Gastroesophageal sphincter (tissue), 4 donors: ENCODE results near the gene PLXNB1. TPM values are rescaled to one million over a fixed set of nuclear protein-coding genes. Genes with fewer than 3 reads are reported as not detected.
A peak's percentile ranks its signal among the peaks of the same experiment; 100 is the strongest.
"Not testable (repeated sequence)": the region's sequence is repeated elsewhere in the genome, so short reads cannot be mapped to it uniquely, and the experiment has no call there.

Experiments
- ATAC-seq: fragments of 150-250 bp; one replicate; pipeline ENCODE4 v1.9.1; 2016; ENCODE audit warnings: mild to moderate bottlenecking, moderate library complexity
- H3K27ac ChIP-seq, 4 donors: fragments of 200-600 bp; sonication (generic) in 3 of 4; 1 replicate in 3 of 4; 2 replicates in 1 of 4; pipeline ENCODE4 v1.5.1; 2016 to 2019
- H3K27me3 ChIP-seq: fragments of 200-600 bp; sonication (generic); one replicate; pipeline ENCODE4 v1.5.1; 2019
- H3K36me3 ChIP-seq, 2 donors: fragments of 200-600 bp; sonication (generic); one replicate each; pipeline ENCODE4 v1.5.1; 2019; ENCODE audit warnings: control low read depth in 1 of 2
- H3K4me1 ChIP-seq, 3 donors: fragments of 200-600 bp; sonication (generic); 1 replicate in 2 of 3; 2 replicates in 1 of 3; pipeline ENCODE4 v1.5.1; 2016 to 2019; ENCODE audit warnings: control low read depth in 2 of 3
- H3K4me3 ChIP-seq, 2 donors: fragments of 200-600 bp; sonication (generic); one replicate each; pipeline ENCODE4 v1.5.1; 2019; ENCODE audit warnings: mild to moderate bottlenecking in 1 of 2, moderate library complexity in 1 of 2
- H3K9me3 ChIP-seq, 3 donors: fragments of 200-600 bp; sonication (generic); one replicate each; pipeline ENCODE4 v1.5.1; 2017 to 2019; ENCODE audit warnings: control low read depth in 2 of 3
- EP300 ChIP-seq: sonication (generic); formaldehyde crosslinking; IDR thresholded peaks from one replicate; pipeline ENCODE4 v1.6.1; 2017; ENCODE audit warnings: antibody characterized with exemption, mild to moderate bottlenecking
- POLR2A ChIP-seq, 2 donors: fragments of 450-650 bp; IDR thresholded peaks; one replicate each; pipeline ENCODE4 v1.6.1; 2017; ENCODE audit warnings: antibody characterized with exemption in 2 of 2, mild to moderate bottlenecking in 2 of 2, moderate library complexity in 1 of 2
- POLR2AphosphoS5 ChIP-seq: sonication (generic); formaldehyde crosslinking; IDR thresholded peaks from one replicate; pipeline ENCODE4 v1.6.1; 2017; ENCODE audit warnings: antibody characterized with exemption
- WGBS, 2 donors: methylation state at CpG; one replicate each; pipeline ENCODE4 v1.1.5; 2018; ENCODE audit warnings: low coverage in 1 of 2; 5-methylcytosine and 5-hydroxymethylcytosine counted together
- total RNA-seq, 4 donors: library from RNA; depleted of rRNA; stranded (reverse); fragments of >200 nt; gene quantifications; one replicate each; pipeline ENCODE4 v1.1.0, GENCODE V29; 2016
- TF ChIP-seq, protein P1 (sequence below), 4 experiments: fragments of 200-600 bp in 2 of 4; fragments of 450-650 bp in 2 of 4; sonication (generic) in 1 of 4; IDR thresholded peaks; one replicate each; pipeline ENCODE4 v1.5.1; 2017 to 2019; ENCODE audit warnings: antibody characterized with exemption in 4 of 4, mild to moderate bottlenecking in 2 of 4, moderate library complexity in 2 of 4

PLXNB1 gene
- total RNA-seq, 4 donors from 2014 or later, result 125 to 186 (median 147) TPM

DNA sequence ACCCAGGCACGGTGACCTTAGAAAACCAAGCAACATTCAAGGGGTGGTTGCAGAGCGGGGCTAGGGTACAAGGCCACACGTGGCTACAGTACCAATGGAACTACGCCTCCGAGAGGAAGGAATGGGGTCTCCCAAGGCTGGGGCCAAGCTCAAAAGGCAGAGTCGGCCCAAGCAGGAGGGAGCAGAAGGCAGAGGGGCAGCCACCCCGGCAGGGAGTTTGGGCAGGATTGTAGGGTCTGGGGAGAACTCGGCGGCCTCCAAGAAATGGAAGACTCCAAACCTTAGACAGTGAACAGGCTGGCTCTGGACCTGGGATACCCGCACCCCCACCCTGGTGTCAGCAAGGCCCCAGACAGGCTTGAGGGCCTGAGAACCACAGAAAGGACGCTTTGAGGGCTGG is 45.3 kb upstream of the PLXNB1 start:
- H3K4me3 ChIP-seq, result no peak overlapping the region
- WGBS, 2 donors, result 71 to 75% methylated on average over 7 to 10 of the region's 11 CpGs
- ATAC-seq, result no peak
- H3K9me3 ChIP-seq, result no peaks in the 10 kb centered on the region
- no peaks in the 10 kb centered on the region for H3K27me3 ChIP-seq
- peaks cover 0 to 34% (median 23%) of the 10 kb centered on the region in 3 donors for H3K4me1 ChIP-seq
- H3K36me3 ChIP-seq, result peaks cover 0 to 36% of the 10 kb centered on the region in 2 donors
- no peak overlapping the region for H3K27ac ChIP-seq
- no peak for TF ChIP-seq EP300
- TF ChIP-seq, protein P1, sequence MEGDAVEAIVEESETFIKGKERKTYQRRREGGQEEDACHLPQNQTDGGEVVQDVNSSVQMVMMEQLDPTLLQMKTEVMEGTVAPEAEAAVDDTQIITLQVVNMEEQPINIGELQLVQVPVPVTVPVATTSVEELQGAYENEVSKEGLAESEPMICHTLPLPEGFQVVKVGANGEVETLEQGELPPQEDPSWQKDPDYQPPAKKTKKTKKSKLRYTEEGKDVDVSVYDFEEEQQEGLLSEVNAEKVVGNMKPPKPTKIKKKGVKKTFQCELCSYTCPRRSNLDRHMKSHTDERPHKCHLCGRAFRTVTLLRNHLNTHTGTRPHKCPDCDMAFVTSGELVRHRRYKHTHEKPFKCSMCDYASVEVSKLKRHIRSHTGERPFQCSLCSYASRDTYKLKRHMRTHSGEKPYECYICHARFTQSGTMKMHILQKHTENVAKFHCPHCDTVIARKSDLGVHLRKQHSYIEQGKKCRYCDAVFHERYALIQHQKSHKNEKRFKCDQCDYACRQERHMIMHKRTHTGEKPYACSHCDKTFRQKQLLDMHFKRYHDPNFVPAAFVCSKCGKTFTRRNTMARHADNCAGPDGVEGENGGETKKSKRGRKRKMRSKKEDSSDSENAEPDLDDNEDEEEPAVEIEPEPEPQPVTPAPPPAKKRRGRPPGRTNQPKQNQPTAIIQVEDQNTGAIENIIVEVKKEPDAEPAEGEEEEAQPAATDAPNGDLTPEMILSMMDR (IDR thresholded peaks at IDR 0.05), result no peak
- no peak for TF ChIP-seq POLR2A (IDR thresholded peaks at IDR 0.05)
- TF ChIP-seq POLR2AphosphoS5, result no peak

DNA sequence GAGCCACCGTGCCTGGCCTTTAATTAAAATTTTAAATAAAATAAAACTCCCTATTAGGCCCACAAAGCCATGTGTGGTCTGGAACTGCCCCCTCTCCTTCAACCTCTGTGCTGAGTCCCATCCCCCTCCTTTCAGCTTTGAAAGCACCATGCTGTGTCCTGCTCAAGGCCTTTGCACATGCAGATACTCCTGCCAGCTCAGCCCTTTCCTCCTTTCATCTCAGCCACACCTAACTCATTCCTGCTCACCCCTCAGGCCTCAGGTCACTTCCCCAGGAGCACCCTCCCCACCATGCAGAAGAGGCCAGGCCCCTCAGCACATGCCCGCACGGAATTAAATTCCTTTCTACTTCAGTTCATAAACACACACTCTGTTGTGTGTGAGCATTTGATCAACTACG is 44.7 kb upstream of the PLXNB1 start:
- peaks cover 0 to 42% of the 10 kb centered on the region in 2 donors for H3K36me3 ChIP-seq
- no peaks in the 10 kb centered on the region for H3K9me3 ChIP-seq
- no peak for TF ChIP-seq POLR2A (IDR thresholded peaks at IDR 0.05)
- no peak for TF ChIP-seq POLR2AphosphoS5
- TF ChIP-seq EP300, result no peak
- TF ChIP-seq, protein P1 (IDR thresholded peaks at IDR 0.05), result no peak
- no peak overlapping the region for H3K27ac ChIP-seq
- 42 to 75% methylated on average over 3 to 4 of the region's 4 CpGs for WGBS, 2 donors
- no peak for ATAC-seq
- peaks cover 0 to 40% (median 29%) of the 10 kb centered on the region in 3 donors for H3K4me1 ChIP-seq
- no peaks in the 10 kb centered on the region for H3K27me3 ChIP-seq
- H3K4me3 ChIP-seq, result no peak overlapping the region

DNA sequence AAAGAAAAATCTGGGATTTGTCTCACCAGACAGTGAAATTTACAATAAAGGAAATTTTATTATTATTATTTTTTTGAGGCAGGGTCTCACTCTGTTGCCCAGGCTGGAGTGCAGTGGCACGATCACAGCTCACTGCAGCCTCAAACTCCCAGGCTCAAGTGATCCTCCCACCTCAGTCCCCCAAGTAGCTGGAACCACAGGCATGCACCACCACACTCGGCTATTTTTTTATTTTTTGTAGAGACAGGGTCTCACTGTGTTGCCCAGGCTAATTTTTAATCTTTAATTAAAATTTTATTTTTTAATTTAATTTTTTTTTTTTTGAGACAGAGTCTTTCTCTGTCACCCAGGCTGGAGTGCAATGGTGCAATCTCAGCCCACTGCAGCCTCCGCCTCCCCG is 44.1 kb upstream of the PLXNB1 start:
- not testable (repeated sequence) for H3K4me3 ChIP-seq, ATAC-seq, H3K9me3 ChIP-seq, H3K27me3 ChIP-seq
- WGBS, 2 donors, result 92 to 100% methylated on average over 3 to 4 of the region's 4 CpGs
- Histone ChIP-seq H3K36me3 (peaks cover 0 to 45% of the 10 kb centered on the region in 2 donors), H3K4me1 (peaks cover 0 to 46% (median 35%) of the 10 kb centered on the region in 3 donors), H3K27ac (peak overlapping the region in 2 of 4 donors; percentile 93 to 97)

DNA sequence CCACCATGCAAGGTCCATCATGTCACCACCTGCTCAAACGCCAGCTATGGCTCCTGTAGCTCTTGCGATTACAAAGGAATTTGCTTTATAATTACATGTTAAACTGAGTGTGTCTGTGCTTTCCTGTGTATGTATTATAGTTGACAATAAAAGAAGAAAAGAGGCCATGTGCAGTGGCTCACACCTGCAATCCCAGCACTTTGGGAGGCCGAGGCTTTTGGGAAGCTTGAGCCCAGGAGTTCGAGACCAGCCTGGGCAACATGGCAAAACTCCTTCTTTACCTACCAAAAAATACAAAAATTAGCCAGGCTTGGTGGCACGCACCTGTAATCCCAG is 43.7 kb upstream of the PLXNB1 start:
- no peak for ATAC-seq
- H3K36me3 ChIP-seq, result peaks cover 0 to 45% of the 10 kb centered on the region in 2 donors
- TF ChIP-seq EP300, result no peak
- no peak for TF ChIP-seq POLR2A (IDR thresholded peaks at IDR 0.05)
- TF ChIP-seq, protein P1 (IDR thresholded peaks at IDR 0.05), result no peak
- no peak for TF ChIP-seq POLR2AphosphoS5
- H3K9me3 ChIP-seq, result no peaks in the 10 kb centered on the region
- no peaks in the 10 kb centered on the region for H3K27me3 ChIP-seq
- H3K4me1 ChIP-seq, result peaks cover 0 to 50% (median 39%) of the 10 kb centered on the region in 3 donors
- 63% methylated on average over 5 of the region's 5 CpGs; no CpG with 5 or more reads in 1 of the 2 donors for WGBS, 2 donors
- H3K27ac ChIP-seq, result peak overlapping the region; percentile 90 to 99 (median 95)
- H3K4me3 ChIP-seq, result peak overlapping the region in 1 of 2 donors; percentile 75

DNA sequence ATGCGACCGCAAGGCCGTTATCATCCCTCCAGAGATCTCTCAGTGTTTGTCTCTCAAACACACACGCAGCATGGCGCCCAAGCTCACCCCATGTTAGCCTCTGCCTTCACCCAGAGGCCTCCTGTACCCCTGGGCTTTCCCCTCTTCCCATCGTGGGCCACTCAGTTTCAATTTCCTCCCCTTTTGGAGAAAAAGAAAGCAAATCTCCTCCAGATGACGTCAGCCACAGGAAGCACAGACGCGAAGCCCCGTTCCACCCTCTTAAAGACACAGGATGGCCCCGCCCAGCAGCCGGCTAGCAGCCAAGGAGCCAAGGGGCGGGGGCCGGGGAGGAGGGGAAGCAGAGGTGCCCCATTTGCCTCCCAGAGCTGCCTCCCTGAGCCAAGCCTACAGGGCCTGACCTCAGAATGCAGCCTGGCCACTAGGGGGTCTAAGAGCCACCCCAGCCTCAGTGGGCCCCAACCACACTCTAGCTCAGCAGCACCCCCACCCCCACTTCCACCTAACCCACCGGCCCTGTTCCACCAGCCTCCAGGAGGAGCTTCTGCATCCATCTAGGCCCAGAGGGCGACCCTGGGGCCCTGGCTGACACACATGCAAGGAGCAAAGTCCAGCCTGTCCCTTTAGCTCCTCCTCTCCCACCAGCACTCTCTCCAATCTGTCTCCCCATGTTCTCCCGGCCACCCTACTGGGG is 43.2 kb upstream of the PLXNB1 start:
- 10 to 14% methylated on average over 1 to 8 of the region's 17 CpGs for WGBS, 2 donors
- peak; percentile 94 for ATAC-seq
- H3K27ac ChIP-seq, result peak overlapping the region; percentile 90 to 99 (median 95)
- peaks cover 0 to 55% (median 45%) of the 10 kb centered on the region in 3 donors for H3K4me1 ChIP-seq
- peaks cover 0 to 45% of the 10 kb centered on the region in 2 donors for H3K36me3 ChIP-seq
- peak overlapping the region; percentile 69 to 75 for H3K4me3 ChIP-seq
- TF ChIP-seq EP300 (no peak), POLR2AphosphoS5 (peak; percentile 86), POLR2A (IDR thresholded peaks at IDR 0.05) (peak; percentile 48 to 50)
- TF ChIP-seq, protein P1 (IDR thresholded peaks at IDR 0.05), result peak in 3 of 4 experiments; percentile 44 to 62 (median 54)
- H3K27me3 ChIP-seq, result no peaks in the 10 kb centered on the region
- H3K9me3 ChIP-seq, result no peaks in the 10 kb centered on the region
